ENCODE data around the gene PTPRN2. TPM values are rescaled to one million over a fixed set of nuclear protein-coding genes. Genes with fewer than 3 reads are reported as not detected.

The PTPRN2 gene
- total RNA-seq, 2 experiments from 2014 or later = 0.70 TPM; not detected in 1

DNA sequence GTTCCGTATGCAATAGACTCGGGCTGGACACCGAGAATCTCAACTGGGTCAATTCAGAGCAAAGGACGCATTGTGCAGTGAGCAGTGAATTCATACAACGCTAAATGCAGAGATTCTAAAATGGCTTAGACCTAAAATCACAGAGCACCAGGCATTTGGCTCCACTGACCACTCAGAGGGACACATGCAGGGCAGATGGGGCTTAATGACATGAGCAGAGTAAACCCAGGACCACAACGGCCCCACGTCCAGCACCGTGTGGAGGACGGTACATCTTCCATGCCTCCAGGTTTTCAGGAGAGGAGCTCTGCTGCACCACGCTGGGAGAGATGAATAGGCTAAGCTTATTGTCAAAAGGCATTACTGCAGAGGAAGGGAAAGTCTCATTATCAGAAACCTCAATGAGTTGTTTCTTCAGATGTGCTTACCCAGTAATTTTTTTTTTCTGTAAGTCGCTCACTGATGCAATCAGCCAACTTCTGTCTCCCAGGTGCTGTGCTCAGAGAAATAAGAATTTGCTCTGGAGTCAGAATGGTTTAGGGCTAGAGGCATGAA, 555.0 kb downstream of the PTPRN2 start:
- Histone ChIP-seq H2AFZ (ENCODE audit: low read length) (no peak overlapping the region), H3K79me2 (ENCODE audit: insufficient read depth, low read depth, low read length) (no peaks in the 10 kb centered on the region), H3K27ac (ENCODE audit: low read depth, low read length, poor library complexity, severe bottlenecking) (no peak overlapping the region), H3K4me2 (ENCODE audit: low read length) (no peak overlapping the region), H3K9me3 (ENCODE audit: low read length) (no peaks in the 10 kb centered on the region), H3K4me3 (ENCODE audit: low read depth, low read length, poor library complexity, severe bottlenecking) (no peak overlapping the region), H3K9me2 (ENCODE audit: insufficient read depth, low read length) (no peaks in the 10 kb centered on the region), H4K20me1 (ENCODE audit: insufficient read depth, low read length) (no peaks in the 10 kb centered on the region), H3K4me1 (ENCODE audit: insufficient read depth, low read length, poor library complexity, severe bottlenecking) (no peaks in the 10 kb centered on the region), H3K36me3 (ENCODE audit: insufficient read depth, low read length) (no peaks in the 10 kb centered on the region)
- BruUV-seq (replicated peaks) = no TSS peak
- CTCF ChIA-PET (ENCODE audit: unreplicated experiment) = interaction anchor here (0.6 kb wide), 1 partner anchor 181 kb away, joined by 3 read pairs; no protein-coding TSS in a partner anchor
- POLR2A ChIA-PET = no interaction called here
- intact Hi-C loops (cut with micrococcal nuclease; ENCODE audit: unreplicated experiment) = no loop called here
- no peak for TF ChIP-seq EZH2phosphoT487 (IDR thresholded peaks at IDR 0.05; ENCODE audit: borderline replicate concordance, low read depth, low read length)
- TF ChIP-seq, protein P1, sequence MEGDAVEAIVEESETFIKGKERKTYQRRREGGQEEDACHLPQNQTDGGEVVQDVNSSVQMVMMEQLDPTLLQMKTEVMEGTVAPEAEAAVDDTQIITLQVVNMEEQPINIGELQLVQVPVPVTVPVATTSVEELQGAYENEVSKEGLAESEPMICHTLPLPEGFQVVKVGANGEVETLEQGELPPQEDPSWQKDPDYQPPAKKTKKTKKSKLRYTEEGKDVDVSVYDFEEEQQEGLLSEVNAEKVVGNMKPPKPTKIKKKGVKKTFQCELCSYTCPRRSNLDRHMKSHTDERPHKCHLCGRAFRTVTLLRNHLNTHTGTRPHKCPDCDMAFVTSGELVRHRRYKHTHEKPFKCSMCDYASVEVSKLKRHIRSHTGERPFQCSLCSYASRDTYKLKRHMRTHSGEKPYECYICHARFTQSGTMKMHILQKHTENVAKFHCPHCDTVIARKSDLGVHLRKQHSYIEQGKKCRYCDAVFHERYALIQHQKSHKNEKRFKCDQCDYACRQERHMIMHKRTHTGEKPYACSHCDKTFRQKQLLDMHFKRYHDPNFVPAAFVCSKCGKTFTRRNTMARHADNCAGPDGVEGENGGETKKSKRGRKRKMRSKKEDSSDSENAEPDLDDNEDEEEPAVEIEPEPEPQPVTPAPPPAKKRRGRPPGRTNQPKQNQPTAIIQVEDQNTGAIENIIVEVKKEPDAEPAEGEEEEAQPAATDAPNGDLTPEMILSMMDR (conservative IDR thresholded peaks at IDR 0.05; ENCODE audit: low read length) = no peak
- DNase-seq (ENCODE audit: low spot score) = no peak

DNA sequence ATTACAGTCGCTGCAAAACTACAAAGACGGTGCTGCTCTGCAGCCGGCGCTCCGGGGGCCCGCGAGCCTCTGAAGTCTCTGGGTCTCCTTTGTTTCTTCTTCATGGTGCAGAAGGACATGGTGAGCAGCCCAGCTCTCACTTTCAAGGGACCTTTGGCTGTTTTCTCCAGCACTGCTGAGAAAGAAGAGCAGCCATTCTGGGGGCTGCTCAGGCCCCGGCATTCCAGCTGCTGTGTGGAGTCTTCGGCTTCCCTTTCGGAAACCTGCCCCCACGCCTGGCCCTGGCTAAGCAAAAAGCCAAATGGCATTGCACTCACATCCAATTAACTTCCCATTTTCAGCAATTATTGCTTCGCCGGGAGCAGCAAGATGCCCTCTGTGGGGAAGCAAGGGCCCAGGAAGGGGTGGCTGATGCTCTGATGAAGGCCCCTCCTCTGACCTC, 555.7 kb downstream of the PTPRN2 start:
- Histone ChIP-seq H4K20me1 (ENCODE audit: insufficient read depth, low read length) (no peaks in the 10 kb centered on the region), H3K4me1 (ENCODE audit: insufficient read depth, low read length, poor library complexity, severe bottlenecking) (no peaks in the 10 kb centered on the region), H3K9me3 (ENCODE audit: low read length) (no peaks in the 10 kb centered on the region), H2AFZ (ENCODE audit: low read length) (no peak overlapping the region), H3K79me2 (ENCODE audit: insufficient read depth, low read depth, low read length) (no peaks in the 10 kb centered on the region), H3K27ac (ENCODE audit: low read depth, low read length, poor library complexity, severe bottlenecking) (no peak overlapping the region), H3K4me2 (ENCODE audit: low read length) (no peak overlapping the region), H3K4me3 (ENCODE audit: low read depth, low read length, poor library complexity, severe bottlenecking) (no peak overlapping the region), H3K9me2 (ENCODE audit: insufficient read depth, low read length) (no peaks in the 10 kb centered on the region), H3K36me3 (ENCODE audit: insufficient read depth, low read length) (no peaks in the 10 kb centered on the region)
- POLR2A ChIA-PET = no interaction called here
- BruUV-seq (replicated peaks) = no TSS peak
- TF ChIP-seq, protein P1 (conservative IDR thresholded peaks at IDR 0.05; ENCODE audit: low read length) = no peak
- no peak for TF ChIP-seq EZH2phosphoT487 (IDR thresholded peaks at IDR 0.05; ENCODE audit: borderline replicate concordance, low read depth, low read length)
- DNase-seq (ENCODE audit: low spot score) = no peak
- CTCF ChIA-PET (ENCODE audit: unreplicated experiment) = no interaction called here
- intact Hi-C loops (cut with micrococcal nuclease; ENCODE audit: unreplicated experiment) = no loop called here

DNA sequence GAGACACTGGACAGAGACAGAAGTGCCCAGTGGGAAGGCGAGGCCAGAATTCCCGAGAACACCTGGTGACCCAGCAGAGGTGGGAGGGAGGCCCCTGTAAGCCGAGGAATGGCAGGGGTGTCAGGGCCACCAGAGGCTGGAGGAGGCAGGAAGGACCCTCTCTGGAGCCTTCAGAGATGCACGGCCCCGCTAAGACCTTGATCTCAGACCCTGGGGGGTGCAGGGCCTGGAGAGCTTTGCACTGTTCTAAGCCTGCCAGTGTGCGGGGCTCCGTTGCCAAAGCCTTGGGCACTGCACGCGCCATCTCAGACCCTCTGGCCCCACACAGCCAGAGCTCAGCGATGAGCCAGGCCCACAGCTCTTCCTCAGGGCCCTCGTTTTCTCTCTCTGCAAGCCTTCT, 557.1 kb downstream of the PTPRN2 start:
- DNase-seq (ENCODE audit: low spot score) = no peak
- H3K9me2 ChIP-seq (ENCODE audit: insufficient read depth, low read length) = no peaks in the 10 kb centered on the region
- no TSS peak for BruUV-seq (replicated peaks)
- H3K9me3 ChIP-seq (ENCODE audit: low read length) = no peaks in the 10 kb centered on the region
- H3K36me3 ChIP-seq (ENCODE audit: insufficient read depth, low read length) = no peaks in the 10 kb centered on the region
- H3K4me3 ChIP-seq (ENCODE audit: low read depth, low read length, poor library complexity, severe bottlenecking) = no peak overlapping the region
- intact Hi-C loops (cut with micrococcal nuclease; ENCODE audit: unreplicated experiment) = no loop called here
- no peaks in the 10 kb centered on the region for H3K4me1 ChIP-seq (ENCODE audit: insufficient read depth, low read length, poor library complexity, severe bottlenecking)
- POLR2A ChIA-PET = no interaction called here
- no peak overlapping the region for H2AFZ ChIP-seq (ENCODE audit: low read length)
- CTCF ChIA-PET (ENCODE audit: unreplicated experiment) = no interaction called here
- no peaks in the 10 kb centered on the region for H4K20me1 ChIP-seq (ENCODE audit: insufficient read depth, low read length)
- no peak for TF ChIP-seq EZH2phosphoT487 (IDR thresholded peaks at IDR 0.05; ENCODE audit: borderline replicate concordance, low read depth, low read length)
- TF ChIP-seq, protein P1 (conservative IDR thresholded peaks at IDR 0.05; ENCODE audit: low read length) = no peak
- no peak overlapping the region for H3K4me2 ChIP-seq (ENCODE audit: low read length)
- H3K79me2 ChIP-seq (ENCODE audit: insufficient read depth, low read depth, low read length) = no peaks in the 10 kb centered on the region
- H3K27ac ChIP-seq (ENCODE audit: low read depth, low read length, poor library complexity, severe bottlenecking) = no peak overlapping the region

Measured in OCI-LY7 (cell line).